ENCODE measurements around the gene DIP2C. TPM values are rescaled to one million over a fixed set of nuclear protein-coding genes. Genes with fewer than 3 reads are reported as not detected.

Gene DIP2C
- total and polyA plus RNA-seq, 2 donors (not counting 1 experiment from before 2014, with no cell fraction given), result 1.3 to 1.9 TPM

- H3K36me3 ChIP-seq (replicated peaks in 1 of 2; ENCODE audit: control extremely low read depth in 1 of 2, control insufficient read depth in 1 of 2, extremely low read depth in 1 of 2, insufficient read depth in 2 of 2, low read length in 1 of 2), result no peaks in the 10 kb centered on the region
- POLR2A ChIA-PET, result no interaction called here
- no peaks in the 10 kb centered on the region for H3K79me2 ChIP-seq (ENCODE audit: control insufficient read depth, insufficient read depth, low read length)
- no peak for ATAC-seq (ENCODE audit: low read depth)
- Mint-ChIP-seq H3K9me3 (ENCODE audit: insufficient read depth) (peaks cover 8% of the 10 kb centered on the region), H3K4me1 (no peaks in the 10 kb centered on the region), H3K4me3 (no peak overlapping the region), H3K27ac (no peak overlapping the region), H3K27me3 (peaks cover 8% of the 10 kb centered on the region)
- H3K4me1 ChIP-seq (ENCODE audit: control insufficient read depth in 2 of 2, insufficient read depth in 2 of 2, low read length in 2 of 2), result no peaks in the 10 kb centered on the region
- H3K4me2 ChIP-seq (replicated peaks; ENCODE audit: low read depth, low read length, poor library complexity, severe bottlenecking), result no peak overlapping the region
- H3K27me3 ChIP-seq (replicated peaks in 1 of 4; ENCODE audit: control extremely low read depth in 1 of 4, control insufficient read depth in 3 of 4, insufficient read depth in 4 of 4, low read length in 3 of 4), result no peaks in the 10 kb centered on the region
- no peak overlapping the region for H3K27ac ChIP-seq (ENCODE audit: low read length in 2 of 2)
- no peak for TF ChIP-seq EZH2 (IDR thresholded peaks at IDR 0.05; ENCODE audit: borderline replicate concordance, insufficient read depth, low read depth, low read length, poor library complexity, severe bottlenecking)
- no peak for TF ChIP-seq CTCF (IDR thresholded peaks at IDR 0.05)
- DNase-seq, result no peak
- intact Hi-C loops (cut with micrococcal nuclease), result no loop called here
- H2AFZ ChIP-seq (ENCODE audit: insufficient read depth, low read depth, low read length, poor library complexity, severe bottlenecking), result no peak overlapping the region
- H3K9me3 ChIP-seq (ENCODE audit: control extremely low read depth in 1 of 3, control insufficient read depth in 2 of 3, insufficient read depth in 1 of 3, low read length in 2 of 3), result peaks cover 0 to 15% (median 4%) of the 10 kb centered on the region in 3 donors
- WGBS (ENCODE audit: insufficient coverage), result 77% methylated on average over 2 of the region's 3 CpGs
- H3K4me3 ChIP-seq (ENCODE audit: control extremely low read depth in 1 of 5, extremely low read depth in 1 of 5, insufficient read depth in 1 of 5, low read depth in 2 of 5, low read length in 4 of 5), result no peak overlapping the region
- H4K20me1 ChIP-seq (ENCODE audit: control insufficient read depth, insufficient read depth, low read length, poor library complexity, severe bottlenecking), result no peaks in the 10 kb centered on the region
- CTCF ChIA-PET, result no interaction called here
- H3K9ac ChIP-seq (ENCODE audit: low read length), result no peak overlapping the region
Observed at GRCh38 chr10:714214-714613, 24.7 kb upstream of the DIP2C start.

- no peak overlapping the region for H3K9ac ChIP-seq (ENCODE audit: low read length)
- no peaks in the 10 kb centered on the region for H4K20me1 ChIP-seq (ENCODE audit: control insufficient read depth, insufficient read depth, low read length, poor library complexity, severe bottlenecking)
- no peak for DNase-seq
- CTCF ChIA-PET, result interaction anchor here (0.6 kb wide), 1 partner anchor 38 kb away, joined by 5 read pairs; no protein-coding TSS in a partner anchor
- H2AFZ ChIP-seq (ENCODE audit: insufficient read depth, low read depth, low read length, poor library complexity, severe bottlenecking), result no peak overlapping the region
- POLR2A ChIA-PET, result no interaction called here
- no peak overlapping the region for H3K27ac ChIP-seq (ENCODE audit: low read length in 2 of 2)
- H3K9me3 ChIP-seq (ENCODE audit: control extremely low read depth in 1 of 3, control insufficient read depth in 2 of 3, insufficient read depth in 1 of 3, low read length in 2 of 3), result peaks cover 0 to 15% (median 4%) of the 10 kb centered on the region in 3 donors
- intact Hi-C loops (cut with micrococcal nuclease), result no loop called here
- H3K4me1 ChIP-seq (ENCODE audit: control insufficient read depth in 2 of 2, insufficient read depth in 2 of 2, low read length in 2 of 2), result no peaks in the 10 kb centered on the region
- peaks cover 12% of the 10 kb centered on the region for H3K27me3 Mint-ChIP-seq
- peaks cover 8% of the 10 kb centered on the region for H3K9me3 Mint-ChIP-seq (ENCODE audit: insufficient read depth)
- WGBS (ENCODE audit: insufficient coverage), result 88% methylated on average over 2 of the region's 2 CpGs
- TF ChIP-seq EZH2 (IDR thresholded peaks at IDR 0.05; ENCODE audit: borderline replicate concordance, insufficient read depth, low read depth, low read length, poor library complexity, severe bottlenecking) (no peak), CTCF (IDR thresholded peaks at IDR 0.05) (no peak)
- H3K27ac Mint-ChIP-seq, result no peak overlapping the region
- ATAC-seq (ENCODE audit: low read depth), result no peak
- H3K4me3 ChIP-seq (ENCODE audit: control extremely low read depth in 1 of 5, extremely low read depth in 1 of 5, insufficient read depth in 1 of 5, low read depth in 2 of 5, low read length in 4 of 5), result no peak overlapping the region
- no peaks in the 10 kb centered on the region for H3K79me2 ChIP-seq (ENCODE audit: control insufficient read depth, insufficient read depth, low read length)
- no peak overlapping the region for H3K4me2 ChIP-seq (replicated peaks; ENCODE audit: low read depth, low read length, poor library complexity, severe bottlenecking)
- H3K27me3 ChIP-seq (replicated peaks in 1 of 4; ENCODE audit: control extremely low read depth in 1 of 4, control insufficient read depth in 3 of 4, insufficient read depth in 4 of 4, low read length in 3 of 4), result no peaks in the 10 kb centered on the region
- no peak overlapping the region for H3K4me3 Mint-ChIP-seq
- no peaks in the 10 kb centered on the region for H3K4me1 Mint-ChIP-seq
- no peaks in the 10 kb centered on the region for H3K36me3 ChIP-seq (replicated peaks in 1 of 2; ENCODE audit: control extremely low read depth in 1 of 2, control insufficient read depth in 1 of 2, extremely low read depth in 1 of 2, insufficient read depth in 2 of 2, low read length in 1 of 2)
Observed at GRCh38 chr10:712575-712974, 23.1 kb upstream of the DIP2C start.
